Measurements from ENCODE around the gene DNAH17. TPM values are rescaled to one million over a fixed set of nuclear protein-coding genes. Genes with fewer than 3 reads are reported as not detected.

The DNAH17 gene
- total RNA-seq, 2 donors from 2014 or later, result 0.04 TPM; not detected in 1

DNA sequence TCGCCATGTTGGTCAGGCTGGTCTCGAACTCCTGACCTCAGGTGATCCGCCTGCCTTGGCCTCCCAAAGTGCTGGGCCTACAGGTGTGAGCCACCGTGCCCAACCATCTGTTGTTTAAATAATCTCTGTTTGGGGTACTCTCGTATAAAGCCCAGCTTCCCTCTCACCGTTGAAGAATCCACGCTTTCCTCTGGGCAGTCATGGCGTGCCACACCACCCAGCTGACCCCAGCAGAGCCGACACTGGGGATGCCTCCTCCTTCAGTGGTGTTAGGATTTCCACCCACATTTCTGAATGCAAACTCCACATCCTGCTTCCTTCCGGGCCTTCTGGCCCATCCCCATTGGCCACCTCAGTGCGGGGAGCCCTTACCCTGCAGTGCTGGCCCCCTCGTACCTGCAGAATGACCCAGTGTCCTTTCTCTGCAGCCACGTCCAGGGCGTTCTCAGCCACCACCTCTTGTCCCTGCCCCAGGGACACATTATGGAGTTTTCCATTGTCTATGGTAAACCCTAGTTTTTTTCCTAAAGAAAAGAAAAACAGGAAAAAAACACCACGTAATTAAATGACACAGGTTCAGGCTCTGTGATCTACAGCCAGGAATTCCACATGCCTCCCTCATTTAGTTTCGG is 138.4 kb downstream of the DNAH17 start:
- no peaks in the 10 kb centered on the region for H3K36me3 ChIP-seq
- no peaks in the 10 kb centered on the region for H3K9me3 ChIP-seq
- H3K27me3 ChIP-seq, result no peaks in the 10 kb centered on the region
- H3K4me3 ChIP-seq, result no peak overlapping the region
- TF ChIP-seq, protein P1, sequence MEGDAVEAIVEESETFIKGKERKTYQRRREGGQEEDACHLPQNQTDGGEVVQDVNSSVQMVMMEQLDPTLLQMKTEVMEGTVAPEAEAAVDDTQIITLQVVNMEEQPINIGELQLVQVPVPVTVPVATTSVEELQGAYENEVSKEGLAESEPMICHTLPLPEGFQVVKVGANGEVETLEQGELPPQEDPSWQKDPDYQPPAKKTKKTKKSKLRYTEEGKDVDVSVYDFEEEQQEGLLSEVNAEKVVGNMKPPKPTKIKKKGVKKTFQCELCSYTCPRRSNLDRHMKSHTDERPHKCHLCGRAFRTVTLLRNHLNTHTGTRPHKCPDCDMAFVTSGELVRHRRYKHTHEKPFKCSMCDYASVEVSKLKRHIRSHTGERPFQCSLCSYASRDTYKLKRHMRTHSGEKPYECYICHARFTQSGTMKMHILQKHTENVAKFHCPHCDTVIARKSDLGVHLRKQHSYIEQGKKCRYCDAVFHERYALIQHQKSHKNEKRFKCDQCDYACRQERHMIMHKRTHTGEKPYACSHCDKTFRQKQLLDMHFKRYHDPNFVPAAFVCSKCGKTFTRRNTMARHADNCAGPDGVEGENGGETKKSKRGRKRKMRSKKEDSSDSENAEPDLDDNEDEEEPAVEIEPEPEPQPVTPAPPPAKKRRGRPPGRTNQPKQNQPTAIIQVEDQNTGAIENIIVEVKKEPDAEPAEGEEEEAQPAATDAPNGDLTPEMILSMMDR (IDR thresholded peaks at IDR 0.05), result no peak
- no peak for DNase-seq (ENCODE audit: low spot score)
- no peak overlapping the region for H3K27ac ChIP-seq
- H3K4me1 ChIP-seq, result no peaks in the 10 kb centered on the region

DNA sequence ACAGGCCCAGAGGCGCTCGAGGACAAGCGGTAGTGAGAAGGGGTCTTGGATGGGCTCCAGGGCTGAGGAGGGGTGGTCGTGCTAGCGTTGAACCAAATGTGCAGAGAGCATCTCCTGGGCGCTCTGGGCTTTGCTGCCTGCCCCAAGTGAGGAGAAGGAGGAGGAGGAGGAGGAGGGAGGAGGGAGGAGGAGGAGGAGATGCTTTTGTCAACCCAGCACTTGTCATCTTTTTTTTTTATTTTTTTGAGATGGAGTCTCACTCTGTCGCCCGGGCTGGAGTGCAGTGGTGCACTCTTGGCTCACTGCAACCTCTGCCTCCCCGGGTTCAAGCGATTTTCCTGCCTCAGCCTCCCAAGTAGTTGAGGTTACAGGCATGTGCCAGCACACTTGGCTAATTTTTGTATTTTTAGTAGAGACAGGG is 138.9 kb downstream of the DNAH17 start:
- no peak for DNase-seq (ENCODE audit: low spot score)
- no peaks in the 10 kb centered on the region for H3K27me3 ChIP-seq
- no peaks in the 10 kb centered on the region for H3K4me1 ChIP-seq
- H3K9me3 ChIP-seq, result no peaks in the 10 kb centered on the region
- no peak overlapping the region for H3K4me3 ChIP-seq
- H3K36me3 ChIP-seq, result no peaks in the 10 kb centered on the region
- H3K27ac ChIP-seq, result no peak overlapping the region
- TF ChIP-seq, protein P1 (IDR thresholded peaks at IDR 0.05), result no peak

DNA sequence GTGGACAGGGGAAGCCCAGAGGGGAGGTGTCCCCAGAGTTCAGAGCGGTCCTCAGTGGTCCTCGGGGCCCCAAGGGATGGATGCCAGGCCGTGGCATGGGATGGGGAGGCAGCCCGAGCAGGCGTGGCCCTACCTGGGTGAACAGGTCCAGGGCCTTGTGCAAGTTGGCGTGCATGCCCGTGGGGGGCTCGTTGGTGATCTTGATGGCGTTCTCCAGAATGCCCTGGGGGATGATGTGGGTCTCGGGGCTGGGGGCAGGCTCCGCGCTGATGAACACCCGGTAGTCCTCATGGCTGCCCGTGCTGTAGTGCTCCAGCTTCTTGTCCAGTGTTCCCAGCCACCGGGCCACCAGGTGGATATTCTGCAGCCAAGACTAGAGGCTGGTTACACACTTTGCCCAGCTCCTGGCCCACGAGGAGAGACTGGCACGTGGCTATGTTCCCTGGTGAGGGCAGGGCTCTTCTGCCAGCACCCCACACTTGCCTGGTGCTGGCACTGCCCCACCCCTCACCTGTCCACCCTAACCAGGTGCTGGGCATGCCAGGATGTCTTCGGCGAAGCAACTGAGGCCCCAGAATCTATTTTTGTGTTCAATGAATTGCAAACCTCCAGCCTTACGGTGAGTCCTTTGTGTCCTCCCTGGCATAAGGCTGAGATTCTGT is 139.6 kb downstream of the DNAH17 start:
- H3K27me3 ChIP-seq, result no peaks in the 10 kb centered on the region
- no peaks in the 10 kb centered on the region for H3K9me3 ChIP-seq
- H3K27ac ChIP-seq, result no peak overlapping the region
- TF ChIP-seq, protein P1 (IDR thresholded peaks at IDR 0.05), result no peak
- H3K4me3 ChIP-seq, result no peak overlapping the region
- no peaks in the 10 kb centered on the region for H3K36me3 ChIP-seq
- H3K4me1 ChIP-seq, result no peaks in the 10 kb centered on the region
- no peak for DNase-seq (ENCODE audit: low spot score)

DNA sequence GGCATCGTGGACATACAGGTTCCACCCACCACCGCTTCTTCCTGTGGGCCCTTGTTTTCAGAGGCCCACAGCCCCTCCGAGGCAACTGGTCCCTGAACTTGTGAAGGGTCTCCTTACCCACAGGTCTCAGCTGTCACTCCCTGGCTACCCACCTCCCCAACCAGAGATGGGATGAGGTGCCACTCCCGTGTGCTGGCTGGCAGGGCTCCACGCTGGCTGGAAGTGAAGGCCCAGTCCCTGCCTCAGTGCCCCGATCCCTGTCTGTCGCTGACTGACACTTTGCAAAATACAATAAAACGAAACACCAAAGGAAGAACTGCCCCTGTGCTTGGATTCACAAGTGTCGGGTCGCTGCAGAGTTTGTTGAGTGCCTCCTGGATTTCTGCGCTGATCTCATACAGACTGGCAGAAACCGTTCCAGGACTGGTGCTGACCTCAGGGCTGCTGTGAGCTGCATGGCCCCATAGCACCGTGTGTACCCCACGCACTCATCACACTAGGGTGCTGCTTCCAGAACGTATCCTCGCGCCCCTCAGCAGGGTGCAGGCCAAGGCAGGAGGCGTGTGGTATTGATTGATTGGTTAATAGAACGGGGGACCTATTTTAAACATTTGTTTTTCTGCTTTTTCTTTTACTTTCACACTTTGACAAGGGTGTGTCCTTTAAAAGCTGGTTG is 141.7 kb downstream of the DNAH17 start:
- H3K36me3 ChIP-seq, result no peaks in the 10 kb centered on the region
- no peak overlapping the region for H3K4me3 ChIP-seq
- no peaks in the 10 kb centered on the region for H3K9me3 ChIP-seq
- no peak overlapping the region for H3K27ac ChIP-seq
- H3K4me1 ChIP-seq, result no peaks in the 10 kb centered on the region
- TF ChIP-seq, protein P1 (IDR thresholded peaks at IDR 0.05), result no peak
- DNase-seq (ENCODE audit: low spot score), result no peak
- no peaks in the 10 kb centered on the region for H3K27me3 ChIP-seq

DNA sequence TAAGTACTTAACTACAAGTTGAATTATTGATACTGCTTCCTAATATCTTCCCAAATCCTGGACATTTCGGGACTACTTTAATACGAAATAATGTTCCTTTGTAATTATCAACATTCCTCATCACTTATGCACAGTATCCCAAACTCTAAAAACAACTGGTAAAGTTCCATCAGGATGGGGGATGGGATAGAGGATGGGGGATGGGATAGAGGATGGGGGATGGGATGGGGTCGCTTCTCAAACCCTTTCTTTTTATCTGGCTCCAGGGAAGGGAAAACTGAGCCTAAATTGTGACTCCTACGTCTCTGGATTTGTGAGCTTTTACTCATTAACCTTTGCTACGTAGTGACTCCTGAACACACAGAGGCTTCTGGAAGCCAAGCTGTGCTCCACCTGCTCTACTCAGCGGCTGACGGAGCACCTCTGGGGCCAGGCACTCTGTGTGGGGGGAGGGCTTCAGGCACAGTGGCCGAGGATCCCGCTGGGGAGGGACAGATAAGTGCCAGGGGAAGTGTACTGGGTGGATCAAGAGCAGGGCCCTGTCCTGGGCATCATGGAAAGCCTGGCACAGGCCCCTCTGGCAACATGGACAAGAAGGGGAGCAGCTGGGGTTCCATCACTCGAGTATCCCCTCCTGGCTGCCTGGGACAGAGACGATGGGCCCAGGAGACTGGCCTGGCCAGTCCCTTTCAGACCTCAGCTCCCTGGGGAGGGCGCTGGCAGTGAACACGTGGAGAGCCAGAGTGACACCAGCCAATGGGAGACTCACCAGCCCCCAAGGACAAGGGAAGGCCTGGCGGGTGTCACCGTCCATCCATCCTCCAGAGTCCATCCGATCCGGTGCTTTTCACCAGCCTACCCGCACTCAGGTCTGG is 142.5 kb downstream of the DNAH17 start:
- no peaks in the 10 kb centered on the region for H3K27me3 ChIP-seq
- DNase-seq (ENCODE audit: low spot score), result no peak
- H3K4me3 ChIP-seq, result no peak overlapping the region
- no peak overlapping the region for H3K27ac ChIP-seq
- H3K9me3 ChIP-seq, result no peaks in the 10 kb centered on the region
- no peaks in the 10 kb centered on the region for H3K4me1 ChIP-seq
- TF ChIP-seq, protein P1 (IDR thresholded peaks at IDR 0.05), result no peak
- H3K36me3 ChIP-seq, result no peaks in the 10 kb centered on the region

Measured in right atrium auricular region (tissue), 2 donors.